ENCODE measurements around the gene PTCH2.

DNA sequence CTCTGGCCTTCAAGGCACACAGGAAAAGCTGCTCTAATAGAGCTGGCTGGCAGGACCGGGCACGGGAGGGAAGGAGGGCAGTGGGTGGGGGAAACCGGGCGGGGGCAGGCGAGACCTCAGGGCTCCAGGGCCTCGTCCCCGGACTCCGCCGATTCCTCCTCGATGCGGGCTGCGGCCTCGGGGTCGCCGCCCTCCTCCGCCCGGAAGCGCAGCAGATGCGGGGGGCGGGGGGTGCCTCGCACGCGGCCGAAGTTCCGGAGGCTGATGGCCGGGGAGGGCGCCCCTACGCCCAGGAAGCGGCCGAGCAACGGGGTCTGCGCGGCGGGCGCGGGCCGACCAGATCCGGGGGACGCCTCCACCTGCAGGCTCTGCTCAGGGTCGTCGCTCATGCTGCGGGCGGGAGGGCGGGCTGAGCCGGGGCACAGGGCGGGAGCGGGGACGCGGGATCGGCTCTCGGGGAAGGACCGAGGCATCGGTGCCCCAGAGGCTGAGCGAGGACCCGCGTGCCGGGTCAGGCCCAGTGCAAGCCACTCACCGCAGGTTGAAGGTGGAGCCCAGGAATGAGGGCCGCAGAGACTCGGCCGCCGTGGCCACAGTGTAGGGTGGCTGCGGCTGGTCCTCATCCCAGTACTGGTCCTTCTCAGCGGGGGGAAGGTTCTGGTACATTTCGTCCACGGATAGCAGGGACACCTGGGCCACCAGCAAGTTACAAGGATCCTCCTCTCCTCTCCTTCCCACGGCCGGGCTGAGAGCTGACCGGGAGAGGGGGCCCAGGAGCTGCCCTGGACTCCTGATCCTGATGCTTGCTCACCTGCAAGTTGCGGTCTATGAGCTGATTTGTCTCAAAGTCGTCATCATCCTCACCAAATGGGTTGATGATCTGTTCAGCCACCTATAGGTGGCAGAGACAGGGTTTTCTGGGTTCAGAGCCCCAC, 58.7 kb downstream of the PTCH2 start:
- TF ChIP-seq POLR2A (IDR thresholded peaks at IDR 0.05; ENCODE audit: low read depth, low read length) (no peak), SPI1 (IDR thresholded peaks at IDR 0.05; ENCODE audit: low read depth, low read length) (no peak), POLR2AphosphoS5 (IDR thresholded peaks at IDR 0.05; ENCODE audit: low read depth, low read length) (no peak; the same call in 1 of the 2 replicates), TAF1 (IDR thresholded peaks at IDR 0.05; ENCODE audit: low read depth, low read length) (0 out of 2 replicates have a peak, but pooled peaks have one; percentile 21), PAX5 (IDR thresholded peaks at IDR 0.05; ENCODE audit: insufficient read depth, low read length, severe bottlenecking) (no peak), POU2F2 (IDR thresholded peaks at IDR 0.05; ENCODE audit: low read depth, low read length) (no peak)

All from GM12891 (cell line).